COLO668 (cell line): ENCODE results near the gene MYL3.
A peak's percentile ranks its signal among the peaks of the same experiment; 100 is the strongest.

Source experiments
- DNase-seq: peaks from one replicate; lab custom pipeline; 2025; ENCODE audit not compliant: unreplicated experiment; lab: John Stamatoyannopoulos, UW

Gene MYL3

DNA sequence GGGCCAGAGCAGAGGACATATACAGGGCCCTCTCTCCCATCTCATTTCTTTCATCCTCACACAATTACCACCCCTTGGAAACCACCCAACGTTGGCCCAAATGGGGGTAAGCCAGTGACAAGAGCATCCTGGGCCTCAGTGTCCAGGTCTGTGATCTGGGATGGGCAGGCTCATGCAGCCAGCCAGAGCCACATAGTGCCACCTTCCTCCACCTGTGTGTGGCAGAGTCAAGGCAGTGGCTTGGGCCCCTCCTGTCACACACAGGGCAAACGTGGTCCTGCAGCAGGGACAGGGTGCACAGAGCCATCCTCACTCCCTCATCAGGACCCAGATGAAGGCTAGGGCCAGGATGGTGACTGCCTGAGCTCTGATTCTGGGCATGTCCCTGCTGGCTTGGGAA lies 2.3 kb upstream of the MYL3 start:
- no peak for DNase-seq

DNA sequence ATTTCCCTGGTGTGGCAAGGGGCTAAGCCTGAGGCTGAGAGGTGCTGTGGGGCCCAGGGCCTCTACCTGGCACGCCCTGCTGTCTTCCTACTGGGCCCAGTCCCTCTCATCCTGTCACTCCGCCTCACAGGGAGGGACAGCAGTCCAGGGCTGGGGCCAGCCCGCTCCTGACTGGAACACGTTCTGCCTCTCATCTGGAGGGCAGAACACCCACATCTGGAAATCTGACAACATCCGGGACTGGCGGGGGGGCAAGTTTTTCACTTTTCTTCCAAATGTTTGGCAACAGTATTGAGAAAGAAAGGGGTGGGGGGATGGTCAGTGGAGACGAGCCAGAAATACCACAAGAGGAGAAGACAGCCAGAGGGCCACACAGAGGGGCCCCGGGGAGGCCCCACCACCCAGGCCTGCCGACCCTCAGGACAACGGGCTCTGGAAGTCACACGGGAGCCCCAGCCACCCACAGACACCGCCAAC lies 1.8 kb upstream of the MYL3 start:
- no peak for DNase-seq

DNA sequence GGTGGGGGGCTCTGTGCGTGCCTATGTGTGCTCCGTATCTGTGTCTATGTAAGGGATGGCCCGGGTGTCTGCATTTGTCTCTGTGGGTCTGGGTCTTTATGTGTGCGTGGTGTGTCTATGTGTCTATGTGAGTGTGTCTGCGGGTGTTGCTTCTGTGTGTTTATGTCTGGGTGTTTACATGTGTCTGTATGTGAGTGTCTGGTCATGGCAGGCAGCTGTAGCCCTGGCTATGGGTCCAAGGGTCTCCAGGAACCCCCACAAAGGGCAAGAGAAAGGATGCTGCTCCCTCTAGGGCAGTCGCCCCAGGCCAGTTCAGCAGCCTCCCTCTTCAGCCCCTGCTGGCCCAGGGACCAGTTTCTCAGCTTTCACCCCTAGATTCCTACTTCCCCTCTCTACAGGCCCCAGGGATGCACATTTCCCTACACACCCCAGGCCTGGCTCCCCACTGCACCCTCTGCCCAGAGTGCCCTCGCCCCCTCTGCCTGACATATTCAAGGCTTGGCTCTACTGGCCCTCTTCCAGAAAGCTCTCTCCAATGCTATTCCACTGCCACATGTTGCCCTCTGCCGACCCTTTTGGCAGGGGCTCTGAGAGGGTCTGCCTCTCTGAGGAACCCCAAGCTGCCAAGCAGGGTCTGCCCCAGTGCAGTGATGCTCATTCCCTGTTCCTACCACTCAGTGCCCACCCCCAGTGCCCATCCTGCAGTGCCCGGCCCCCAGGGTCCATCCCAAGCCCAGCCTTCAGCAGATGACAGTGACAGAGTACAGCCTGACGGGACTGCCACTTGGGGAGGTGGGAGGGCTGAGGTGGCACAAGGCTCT lies 1.0 kb upstream of the MYL3 start:
- DNase-seq, result no peak

DNA sequence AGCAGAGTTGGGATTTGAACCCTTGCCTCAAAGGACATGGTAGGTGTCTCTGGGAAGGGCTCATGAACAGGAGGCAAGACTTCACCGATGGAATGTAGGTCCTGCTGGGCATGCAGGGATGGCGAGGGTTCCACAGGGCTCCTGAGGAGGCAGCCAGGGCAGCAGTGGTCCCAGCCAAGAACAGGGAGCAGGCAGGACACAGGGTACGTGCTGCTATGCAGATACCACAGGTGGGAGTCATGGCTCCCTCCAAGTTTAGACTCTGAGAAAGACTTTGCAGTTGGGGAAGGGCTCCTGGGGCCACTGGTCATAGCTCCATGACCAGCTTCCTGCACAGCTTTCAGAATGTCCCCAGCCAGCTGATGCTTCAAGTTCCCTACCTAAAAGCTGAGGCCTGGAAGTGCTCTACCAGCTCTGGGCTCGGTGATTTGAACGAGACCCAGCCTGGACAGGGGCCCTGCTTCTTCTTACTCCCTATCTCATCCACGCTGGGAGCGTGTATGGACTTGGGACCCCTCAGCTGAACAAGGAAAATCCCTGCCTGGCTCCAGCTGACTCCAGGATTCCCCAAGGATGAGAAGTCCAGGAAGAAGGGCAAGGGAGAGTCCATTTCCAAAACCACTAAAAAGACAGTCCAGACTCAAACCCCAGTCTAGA lies 747 bp downstream of the MYL3 start:
- DNase-seq, result no peak

DNA sequence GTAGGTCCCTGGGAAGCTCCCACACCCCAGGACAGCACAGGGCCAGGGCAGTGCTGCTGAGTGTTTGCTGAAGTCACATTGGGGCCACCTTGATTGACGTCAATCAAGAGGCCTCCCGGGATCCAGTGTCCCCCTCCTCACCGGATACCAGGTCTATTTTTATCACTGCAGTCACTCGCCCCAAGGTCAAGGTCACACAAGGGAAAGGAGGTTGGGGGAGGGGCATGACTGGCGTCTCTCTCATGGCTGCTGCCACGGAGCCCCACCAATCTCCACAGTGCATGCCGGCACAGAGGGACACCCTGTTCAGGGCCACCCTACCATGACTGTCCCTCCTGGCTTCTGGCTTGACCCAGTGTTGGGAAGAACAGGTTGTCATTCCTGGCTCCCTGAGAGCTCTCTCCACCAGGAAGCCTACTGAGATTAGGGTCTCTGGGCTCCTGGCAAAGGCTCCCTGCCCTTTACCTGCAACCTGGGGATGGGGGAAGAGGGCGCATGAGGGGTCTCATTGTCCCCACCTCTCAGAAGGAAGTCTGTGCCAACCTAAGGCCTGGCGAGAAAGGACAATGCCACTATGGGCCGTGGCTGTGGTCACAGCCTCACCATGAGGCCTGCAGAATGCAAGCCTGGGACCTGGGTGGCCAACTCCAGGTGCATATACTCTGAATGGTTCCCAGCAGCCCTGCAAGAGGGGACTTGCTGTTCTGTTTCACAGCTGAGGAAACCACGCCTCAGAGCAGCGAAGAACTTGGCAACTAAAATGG lies 1.5 kb downstream of the MYL3 start:
- DNase-seq, result no peak

DNA sequence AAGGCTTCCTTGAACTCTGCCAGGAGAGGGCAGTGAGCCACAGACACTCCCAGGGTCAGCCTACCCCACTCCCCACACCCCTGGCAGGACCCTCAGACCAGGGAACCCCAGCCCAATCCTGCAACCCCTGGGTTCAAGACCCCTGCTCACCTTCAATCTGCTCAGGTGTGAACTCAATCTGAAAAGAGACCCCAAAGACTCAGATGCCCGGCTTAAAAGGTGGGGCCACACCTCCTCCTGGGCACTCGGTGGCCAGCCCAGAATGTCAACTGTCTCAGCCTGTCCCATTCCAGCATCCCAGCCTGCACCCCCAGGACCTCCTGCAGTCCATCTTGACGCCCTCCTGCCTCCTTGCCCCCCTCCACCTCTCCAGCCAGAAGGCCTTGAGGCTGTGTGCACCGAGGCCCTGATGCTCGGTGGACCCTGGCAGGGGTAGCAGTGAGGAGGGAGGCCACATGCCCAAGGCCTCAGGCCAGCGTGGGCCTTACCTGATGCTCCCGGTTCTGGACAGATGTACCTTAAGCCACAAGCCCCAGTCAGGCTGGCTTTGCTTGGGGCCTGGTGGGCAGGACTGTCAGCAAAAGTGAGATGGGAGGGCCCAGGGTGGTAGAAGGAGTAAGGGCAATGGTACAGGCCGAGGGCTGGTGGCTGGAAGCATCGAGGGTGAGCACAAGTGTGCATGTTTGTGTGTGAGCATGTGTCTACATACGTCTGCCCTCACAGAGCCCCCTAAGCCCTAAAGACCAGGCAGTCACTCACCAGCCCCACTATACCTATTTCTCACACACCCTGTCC lies 2.2 kb downstream of the MYL3 start:
- DNase-seq, result no peak

DNA sequence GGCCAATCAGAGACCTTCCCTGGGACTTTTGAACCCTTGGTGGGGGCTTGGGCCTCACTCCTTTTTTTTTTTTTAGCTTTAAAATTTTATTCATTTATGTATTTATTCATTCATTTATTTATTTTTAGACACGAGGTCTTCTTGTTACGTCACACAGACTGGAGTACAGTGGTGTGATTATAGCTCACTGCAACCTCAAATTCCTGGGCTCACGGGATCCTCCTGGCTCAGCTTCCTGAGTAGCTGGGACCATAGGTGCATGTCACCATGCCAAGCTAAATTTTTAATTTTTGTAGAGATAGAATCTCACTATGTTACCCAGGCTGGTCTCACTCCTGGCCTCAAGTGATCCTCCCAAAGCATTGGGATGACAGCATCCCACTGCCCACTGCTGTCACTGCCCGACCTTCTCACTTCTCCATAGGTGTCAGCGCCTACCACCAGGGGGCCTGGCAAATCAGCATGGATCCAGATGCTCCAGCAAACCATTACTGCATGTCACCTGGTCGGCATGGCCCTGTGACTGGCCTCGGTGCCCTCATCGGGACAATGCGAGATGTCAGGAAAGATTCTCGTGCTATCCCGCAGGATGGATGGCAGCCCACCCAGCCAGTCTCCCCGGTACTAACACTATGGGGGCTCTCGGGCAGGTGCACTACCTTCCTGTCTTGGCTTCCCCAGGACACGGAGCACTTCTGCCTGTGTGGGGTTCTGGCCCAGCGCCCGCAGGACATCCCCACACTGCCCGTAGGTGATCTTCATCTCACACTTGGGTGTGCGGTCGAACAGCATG lies 3.0 kb downstream of the MYL3 start:
- peak; percentile 37 for DNase-seq

DNA sequence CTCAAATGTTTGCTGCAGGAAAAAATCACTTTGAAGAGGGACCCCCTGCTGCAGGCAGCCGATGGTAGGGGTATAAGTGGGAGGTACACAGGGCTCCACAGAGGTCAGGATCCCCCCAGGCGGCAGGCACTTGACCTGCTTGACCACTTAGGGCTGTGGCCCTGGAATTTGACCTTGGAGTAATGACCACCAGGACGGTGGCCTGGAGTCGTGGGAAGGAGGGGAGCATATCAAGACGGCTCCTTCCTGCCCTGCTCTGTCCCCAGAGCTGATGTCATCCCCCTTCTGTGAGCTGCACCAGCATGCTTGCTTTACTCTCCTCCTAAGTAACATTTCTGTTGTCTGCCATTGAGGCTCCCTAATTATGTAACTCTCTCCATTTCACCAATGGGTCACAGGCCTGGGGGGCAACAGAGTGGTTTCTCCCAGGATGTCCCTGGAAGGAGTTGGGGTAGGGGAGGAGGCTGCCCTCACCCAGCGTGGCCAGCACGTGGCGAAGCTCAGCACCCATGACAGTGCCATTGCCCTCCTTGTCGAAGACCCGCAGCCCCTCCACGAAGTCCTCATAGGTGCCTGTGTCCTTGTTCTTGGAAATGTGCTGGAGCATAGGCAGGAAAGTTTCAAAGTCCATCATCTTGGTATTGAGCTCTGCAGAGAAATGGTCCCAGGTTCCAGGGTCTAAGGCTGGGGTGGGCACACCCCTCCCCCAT lies 4.1 kb downstream of the MYL3 start:
- no peak for DNase-seq

DNA sequence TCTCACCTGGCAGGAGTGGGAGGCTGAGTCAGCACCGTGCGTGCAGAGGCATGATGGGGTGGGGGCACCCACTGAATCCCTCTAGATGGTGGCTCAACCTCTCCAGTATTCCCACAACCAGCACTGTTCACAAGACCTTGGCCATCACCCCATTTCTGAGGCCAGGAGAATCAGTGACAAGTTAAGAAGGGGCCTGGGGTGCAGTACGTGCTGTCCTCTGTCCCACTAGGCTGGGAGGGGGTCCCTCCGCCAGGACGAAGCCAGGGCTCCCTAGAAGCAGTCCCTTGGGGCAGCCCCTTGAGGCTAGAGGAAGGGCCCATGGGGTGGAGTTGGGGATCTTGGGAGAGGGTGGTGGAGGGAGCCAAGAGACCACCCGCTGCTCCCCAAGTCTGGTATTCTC lies 4.8 kb downstream of the MYL3 start:
- no peak for DNase-seq

DNA sequence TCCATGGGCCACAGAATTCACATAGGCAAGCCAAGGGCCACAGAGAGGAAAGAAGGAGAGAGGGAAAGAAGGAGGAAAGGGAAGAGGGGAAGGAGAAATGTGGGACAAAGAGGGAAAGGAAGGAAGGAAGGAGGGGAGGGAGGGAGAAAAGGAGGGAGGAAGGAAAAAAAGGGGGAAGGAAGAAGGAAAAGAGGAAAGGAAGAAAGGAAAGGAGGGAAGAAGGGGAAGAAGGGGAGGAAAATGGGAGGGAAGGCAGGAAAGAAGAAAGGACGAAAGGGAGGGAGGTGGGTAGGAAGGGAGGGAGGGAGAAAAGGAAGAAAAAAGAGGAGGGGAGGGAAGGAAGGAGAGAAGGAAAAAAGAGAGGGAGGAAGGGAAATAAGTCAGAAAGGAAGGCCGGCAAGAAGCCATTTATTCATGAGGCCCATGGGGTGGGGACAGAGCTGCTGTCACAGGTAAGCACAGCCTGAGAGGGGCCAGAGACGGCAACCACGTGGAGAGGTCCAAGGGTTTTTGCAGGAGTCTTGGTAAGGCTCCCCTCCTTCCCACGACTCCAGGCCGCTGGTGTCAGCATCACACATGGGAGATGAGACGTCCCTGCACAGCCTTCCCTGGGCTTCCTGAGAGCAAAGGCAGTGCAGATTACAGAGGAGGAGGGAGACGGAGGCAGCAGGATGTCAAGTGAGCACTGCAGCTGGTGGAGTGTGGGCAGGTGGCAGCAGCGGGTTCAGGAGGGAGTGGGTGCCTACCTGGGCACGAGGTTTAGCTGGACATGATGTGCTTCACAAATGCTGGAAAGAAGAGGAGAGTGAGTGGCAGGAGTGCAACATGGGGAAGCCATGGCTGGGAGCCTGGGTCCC lies 5.5 kb downstream of the MYL3 start:
- no peak for DNase-seq

DNA sequence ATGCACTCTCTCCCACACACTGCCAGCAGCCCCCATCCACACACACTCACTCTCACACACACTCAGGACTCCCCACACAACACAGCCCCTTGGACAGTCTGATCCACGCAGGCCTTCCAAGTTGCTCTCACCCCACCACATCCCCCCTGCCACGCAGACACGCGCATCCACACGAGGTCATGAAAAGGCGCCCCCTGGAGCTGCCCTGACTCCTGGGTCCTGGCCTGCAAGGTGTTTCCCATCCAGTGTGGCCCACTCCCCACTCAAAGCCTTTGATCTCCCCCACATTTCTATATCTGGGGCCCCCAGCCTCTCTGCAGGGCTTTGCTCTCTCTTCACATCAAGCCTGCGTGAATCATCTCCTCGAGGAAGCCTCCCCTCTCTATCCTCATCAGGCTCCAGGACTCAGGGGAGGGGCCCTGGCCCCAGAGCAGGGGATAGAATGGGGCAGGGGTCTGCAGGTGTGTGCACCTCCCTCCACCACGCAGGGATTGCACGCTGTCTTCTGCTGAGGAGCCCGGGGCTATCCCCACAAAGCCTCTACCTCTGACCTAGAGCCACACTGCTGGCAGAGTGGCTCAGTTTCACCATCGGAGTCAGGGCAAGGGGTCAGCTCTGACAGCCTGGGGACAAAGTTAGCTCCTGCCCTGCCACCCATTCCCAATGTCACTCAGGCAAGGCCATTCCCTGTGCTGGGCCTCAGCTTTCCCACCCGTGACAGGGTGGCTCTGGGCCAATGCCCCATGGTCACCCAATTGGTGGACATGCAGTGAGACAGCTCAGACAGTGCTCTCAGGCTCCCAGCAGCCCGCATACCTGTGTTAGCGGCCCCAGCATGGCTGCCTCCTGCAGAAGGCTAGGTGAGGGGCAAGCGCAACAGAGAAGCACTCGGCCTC lies 6.4 kb downstream of the MYL3 start:
- DNase-seq, result no peak

DNA sequence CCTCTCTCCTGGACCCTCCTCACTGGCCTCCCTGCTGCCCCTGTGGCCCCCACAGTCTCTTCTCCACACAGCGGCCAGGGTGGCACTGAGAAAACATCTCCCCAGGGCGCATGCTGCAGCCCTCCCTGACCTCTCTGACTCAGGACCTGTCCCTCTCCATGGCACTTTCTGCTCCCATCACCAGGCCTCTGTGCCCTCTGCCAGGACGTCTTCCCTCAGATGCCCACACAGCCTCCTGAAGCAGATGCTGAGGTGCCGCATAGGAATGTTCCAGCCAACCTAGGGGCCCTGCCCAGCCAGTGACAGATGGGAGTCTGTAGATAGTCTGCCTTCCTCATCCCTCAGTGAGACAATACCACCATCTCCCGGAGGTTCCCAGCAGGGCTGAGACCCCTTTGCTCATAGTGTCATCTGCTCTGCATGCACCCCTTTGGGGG lies 8.7 kb downstream of the MYL3 start:
- no peak for DNase-seq

DNA sequence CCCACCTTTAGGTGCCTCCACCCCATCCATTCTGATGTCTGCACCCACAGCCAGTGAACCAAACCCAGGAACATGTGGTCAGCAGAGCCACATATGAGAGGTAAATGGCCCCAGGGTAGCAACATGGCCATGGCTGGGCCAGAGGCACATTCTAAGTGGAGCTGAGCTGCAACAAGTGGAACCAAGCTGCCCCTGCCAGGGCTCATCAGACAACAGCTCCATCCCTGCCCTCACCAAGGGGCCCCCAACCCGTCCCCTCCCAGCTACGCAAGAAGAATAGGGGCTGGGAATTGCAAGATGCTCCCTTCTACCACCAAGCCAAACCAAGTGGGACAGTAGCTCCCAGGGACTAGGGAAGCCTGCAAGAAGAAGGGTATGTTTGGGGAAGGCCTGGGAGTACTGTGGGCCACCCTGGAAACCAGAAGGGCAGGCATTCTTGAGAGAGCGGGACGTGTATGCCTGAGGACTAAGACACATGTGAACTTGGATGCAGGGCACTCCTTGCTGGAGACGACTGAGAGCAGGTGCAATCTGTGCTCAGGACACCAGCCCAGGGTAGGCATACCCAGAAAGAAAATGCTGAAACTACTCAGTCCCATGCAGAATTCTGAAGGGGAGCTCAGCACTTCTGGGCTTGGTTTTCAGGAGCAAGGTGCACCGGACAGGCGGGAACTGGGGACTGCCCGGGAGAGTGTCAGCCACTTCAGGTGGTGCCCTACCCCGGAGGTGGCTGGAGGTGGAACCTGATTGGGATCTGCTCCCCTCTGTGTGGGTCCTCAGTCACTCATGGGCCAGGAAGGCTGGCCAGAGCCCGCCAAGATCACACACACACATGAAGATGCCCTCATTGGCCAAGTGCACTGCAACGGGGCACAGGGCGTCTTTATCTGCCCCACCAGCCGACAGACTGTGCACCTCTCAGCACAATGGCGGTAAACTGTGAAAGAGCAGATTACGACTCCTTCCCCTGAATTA lies 9.5 kb downstream of the MYL3 start:
- no peak for DNase-seq

DNA sequence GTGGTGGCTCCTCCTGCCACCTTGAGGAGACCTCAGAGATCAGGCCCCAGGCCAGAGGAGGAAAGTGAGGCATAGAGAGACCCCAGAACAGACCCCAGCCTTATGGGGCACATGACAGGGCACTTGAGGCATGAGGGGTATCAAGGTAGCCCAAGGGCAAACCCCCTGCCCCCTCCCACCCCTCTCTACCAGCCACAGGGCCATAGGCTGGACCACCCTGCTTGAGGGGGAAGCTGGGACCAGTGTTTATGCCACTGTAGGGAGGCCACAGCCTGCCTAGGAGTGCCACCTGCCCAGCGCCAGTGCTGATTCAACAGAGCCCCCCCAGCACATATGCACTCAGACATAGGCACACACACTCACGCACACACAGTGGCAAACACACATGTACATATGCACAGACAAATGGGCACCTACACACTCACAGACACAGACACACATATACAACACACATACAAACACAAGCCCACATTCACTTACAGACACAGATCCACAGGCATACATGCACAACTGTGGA lies 10.3 kb downstream of the MYL3 start:
- DNase-seq, result no peak

DNA sequence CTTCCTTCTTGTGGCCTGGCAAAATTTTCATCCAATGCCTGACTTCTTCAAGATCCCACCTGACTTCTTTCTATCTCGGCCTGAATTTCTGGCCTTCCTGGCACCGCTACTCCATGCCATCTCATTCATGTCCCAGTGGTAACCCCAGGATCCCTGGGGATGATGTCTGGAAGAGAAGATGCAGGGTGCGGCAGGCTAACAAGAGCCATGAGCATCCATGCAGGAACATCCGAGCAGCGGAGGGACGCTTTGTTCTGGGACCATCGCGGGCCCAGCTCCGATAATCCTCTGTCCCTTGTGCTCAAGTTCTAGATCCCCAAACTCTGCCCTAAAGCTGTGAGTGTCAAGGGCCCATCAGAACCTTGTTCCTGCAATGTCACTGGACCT lies 10.9 kb downstream of the MYL3 start:
- no peak for DNase-seq
